Measurements from ENCODE around the gene MAJIN. TPM values are rescaled to one million over a fixed set of nuclear protein-coding genes. Genes with fewer than 3 reads are reported as not detected.

Gene MAJIN
- polyA plus RNA-seq, 1 of the 3 experiments (the other 2 are of a cell fraction) = not detected

DNA sequence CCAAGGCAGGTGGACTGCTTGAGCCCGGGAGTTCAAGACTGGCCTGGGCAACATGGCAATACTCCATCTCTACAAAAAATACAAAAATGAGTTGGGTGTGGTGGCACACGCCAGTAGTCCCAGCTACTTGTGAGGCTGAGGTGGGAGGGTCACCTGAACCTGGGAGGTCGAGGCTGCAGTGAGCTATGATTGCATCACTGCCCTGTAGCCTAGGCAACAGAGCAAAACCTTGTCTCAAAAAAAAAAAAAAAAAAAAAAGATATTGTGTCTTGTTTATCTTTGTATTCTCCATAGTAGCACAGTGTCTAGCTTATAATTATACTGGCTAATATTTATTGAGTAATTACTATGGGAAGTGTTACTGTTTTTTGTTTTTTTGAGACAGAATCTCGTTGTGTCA lies 20.4 kb downstream of the MAJIN start:
- Histone ChIP-seq H3K9ac (no peak overlapping the region), H3K4me3 (ENCODE audit: low read depth in 2 of 2, low read length in 1 of 2) (no peak overlapping the region), H3K79me2 (ENCODE audit: insufficient read depth) (no peaks in the 10 kb centered on the region), H3K4me1 (ENCODE audit: control insufficient read depth in 1 of 2, insufficient read depth in 2 of 2, low read depth in 1 of 2, low read length in 1 of 2) (no peaks in the 10 kb centered on the region), H3K9me3 (no peaks in the 10 kb centered on the region), H3K27ac (ENCODE audit: low read depth in 2 of 2, low read length in 1 of 2) (no peak overlapping the region), H3K4me2 (no peak overlapping the region), H4K20me1 (ENCODE audit: insufficient read depth) (no peaks in the 10 kb centered on the region), H3K36me3 (replicated peaks in 1 of 2; ENCODE audit: control insufficient read depth in 1 of 2, insufficient read depth in 2 of 2, low read length in 1 of 2) (no peaks in the 10 kb centered on the region), H3K9me2 (no peaks in the 10 kb centered on the region), H3K27me3 (ENCODE audit: insufficient read depth) (peaks cover 7% of the 10 kb centered on the region), H3F3A (replicated peaks; ENCODE audit: insufficient read depth) (no peaks in the 10 kb centered on the region), H2AFZ (ENCODE audit: low read depth) (no peak overlapping the region)
- no peak for DNase-seq
- 38% methylated on average over 4 of the region's 4 CpGs for WGBS (ENCODE audit: low lambda C conversion rate)
- ChIA-PET CTCF (interaction anchor here (0.6 kb wide), 1 partner anchor 21 kb away, joined by 3 read pairs; no protein-coding TSS in a partner anchor), POLR2A (no interaction called here)
- TF ChIP-seq NRF1 (IDR thresholded peaks at IDR 0.05; ENCODE audit: low read depth, low read length) = no peak
- TF ChIP-seq SIN3A (IDR thresholded peaks at IDR 0.05; ENCODE audit: borderline replicate concordance, low read depth, low read length) = no peak
- TF ChIP-seq TEAD4 (IDR thresholded peaks at IDR 0.05; ENCODE audit: borderline replicate concordance, insufficient read depth) = no peak
- TF ChIP-seq JUND (IDR thresholded peaks at IDR 0.05) = no peak
- TF ChIP-seq, protein P1, sequence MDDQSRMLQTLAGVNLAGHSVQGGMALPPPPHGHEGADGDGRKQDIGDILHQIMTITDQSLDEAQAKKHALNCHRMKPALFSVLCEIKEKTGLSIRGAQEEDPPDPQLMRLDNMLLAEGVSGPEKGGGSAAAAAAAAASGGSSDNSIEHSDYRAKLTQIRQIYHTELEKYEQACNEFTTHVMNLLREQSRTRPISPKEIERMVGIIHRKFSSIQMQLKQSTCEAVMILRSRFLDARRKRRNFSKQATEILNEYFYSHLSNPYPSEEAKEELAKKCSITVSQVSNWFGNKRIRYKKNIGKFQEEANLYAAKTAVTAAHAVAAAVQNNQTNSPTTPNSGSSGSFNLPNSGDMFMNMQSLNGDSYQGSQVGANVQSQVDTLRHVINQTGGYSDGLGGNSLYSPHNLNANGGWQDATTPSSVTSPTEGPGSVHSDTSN (IDR thresholded peaks at IDR 0.05) = no peak
- TF ChIP-seq TCF12 (IDR thresholded peaks at IDR 0.05) = no peak
- TF ChIP-seq, protein P2, sequence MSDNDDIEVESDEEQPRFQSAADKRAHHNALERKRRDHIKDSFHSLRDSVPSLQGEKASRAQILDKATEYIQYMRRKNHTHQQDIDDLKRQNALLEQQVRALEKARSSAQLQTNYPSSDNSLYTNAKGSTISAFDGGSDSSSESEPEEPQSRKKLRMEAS (IDR thresholded peaks at IDR 0.05; ENCODE audit: low read depth) = no peak
- no peak for TF ChIP-seq RAD21 (IDR thresholded peaks at IDR 0.05; ENCODE audit: low read length)
- no peak for TF ChIP-seq GATA2 (CRISPR knock-in tag; IDR thresholded peaks at IDR 0.05)
- no peak for TF ChIP-seq FOSL2 (IDR thresholded peaks at IDR 0.05; ENCODE audit: borderline replicate concordance, low read depth)
- no peak for TF ChIP-seq YY1 (IDR thresholded peaks at IDR 0.05; ENCODE audit: low read depth)
- TF ChIP-seq, protein P3, sequence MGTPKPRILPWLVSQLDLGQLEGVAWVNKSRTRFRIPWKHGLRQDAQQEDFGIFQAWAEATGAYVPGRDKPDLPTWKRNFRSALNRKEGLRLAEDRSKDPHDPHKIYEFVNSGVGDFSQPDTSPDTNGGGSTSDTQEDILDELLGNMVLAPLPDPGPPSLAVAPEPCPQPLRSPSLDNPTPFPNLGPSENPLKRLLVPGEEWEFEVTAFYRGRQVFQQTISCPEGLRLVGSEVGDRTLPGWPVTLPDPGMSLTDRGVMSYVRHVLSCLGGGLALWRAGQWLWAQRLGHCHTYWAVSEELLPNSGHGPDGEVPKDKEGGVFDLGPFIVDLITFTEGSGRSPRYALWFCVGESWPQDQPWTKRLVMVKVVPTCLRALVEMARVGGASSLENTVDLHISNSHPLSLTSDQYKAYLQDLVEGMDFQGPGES (IDR thresholded peaks at IDR 0.05; ENCODE audit: low read depth, low read length) = no peak
- TF ChIP-seq EZH2phosphoT487 (IDR thresholded peaks at IDR 0.05; ENCODE audit: borderline replicate concordance, low read depth) = no peak
- TF ChIP-seq, protein P4, sequence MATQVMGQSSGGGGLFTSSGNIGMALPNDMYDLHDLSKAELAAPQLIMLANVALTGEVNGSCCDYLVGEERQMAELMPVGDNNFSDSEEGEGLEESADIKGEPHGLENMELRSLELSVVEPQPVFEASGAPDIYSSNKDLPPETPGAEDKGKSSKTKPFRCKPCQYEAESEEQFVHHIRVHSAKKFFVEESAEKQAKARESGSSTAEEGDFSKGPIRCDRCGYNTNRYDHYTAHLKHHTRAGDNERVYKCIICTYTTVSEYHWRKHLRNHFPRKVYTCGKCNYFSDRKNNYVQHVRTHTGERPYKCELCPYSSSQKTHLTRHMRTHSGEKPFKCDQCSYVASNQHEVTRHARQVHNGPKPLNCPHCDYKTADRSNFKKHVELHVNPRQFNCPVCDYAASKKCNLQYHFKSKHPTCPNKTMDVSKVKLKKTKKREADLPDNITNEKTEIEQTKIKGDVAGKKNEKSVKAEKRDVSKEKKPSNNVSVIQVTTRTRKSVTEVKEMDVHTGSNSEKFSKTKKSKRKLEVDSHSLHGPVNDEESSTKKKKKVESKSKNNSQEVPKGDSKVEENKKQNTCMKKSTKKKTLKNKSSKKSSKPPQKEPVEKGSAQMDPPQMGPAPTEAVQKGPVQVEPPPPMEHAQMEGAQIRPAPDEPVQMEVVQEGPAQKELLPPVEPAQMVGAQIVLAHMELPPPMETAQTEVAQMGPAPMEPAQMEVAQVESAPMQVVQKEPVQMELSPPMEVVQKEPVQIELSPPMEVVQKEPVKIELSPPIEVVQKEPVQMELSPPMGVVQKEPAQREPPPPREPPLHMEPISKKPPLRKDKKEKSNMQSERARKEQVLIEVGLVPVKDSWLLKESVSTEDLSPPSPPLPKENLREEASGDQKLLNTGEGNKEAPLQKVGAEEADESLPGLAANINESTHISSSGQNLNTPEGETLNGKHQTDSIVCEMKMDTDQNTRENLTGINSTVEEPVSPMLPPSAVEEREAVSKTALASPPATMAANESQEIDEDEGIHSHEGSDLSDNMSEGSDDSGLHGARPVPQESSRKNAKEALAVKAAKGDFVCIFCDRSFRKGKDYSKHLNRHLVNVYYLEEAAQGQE (IDR thresholded peaks at IDR 0.05; ENCODE audit: low read depth, low read length) = no peak
- TF ChIP-seq NFIC (IDR thresholded peaks at IDR 0.05; ENCODE audit: borderline replicate concordance) = no peak
- TF ChIP-seq, protein P5, sequence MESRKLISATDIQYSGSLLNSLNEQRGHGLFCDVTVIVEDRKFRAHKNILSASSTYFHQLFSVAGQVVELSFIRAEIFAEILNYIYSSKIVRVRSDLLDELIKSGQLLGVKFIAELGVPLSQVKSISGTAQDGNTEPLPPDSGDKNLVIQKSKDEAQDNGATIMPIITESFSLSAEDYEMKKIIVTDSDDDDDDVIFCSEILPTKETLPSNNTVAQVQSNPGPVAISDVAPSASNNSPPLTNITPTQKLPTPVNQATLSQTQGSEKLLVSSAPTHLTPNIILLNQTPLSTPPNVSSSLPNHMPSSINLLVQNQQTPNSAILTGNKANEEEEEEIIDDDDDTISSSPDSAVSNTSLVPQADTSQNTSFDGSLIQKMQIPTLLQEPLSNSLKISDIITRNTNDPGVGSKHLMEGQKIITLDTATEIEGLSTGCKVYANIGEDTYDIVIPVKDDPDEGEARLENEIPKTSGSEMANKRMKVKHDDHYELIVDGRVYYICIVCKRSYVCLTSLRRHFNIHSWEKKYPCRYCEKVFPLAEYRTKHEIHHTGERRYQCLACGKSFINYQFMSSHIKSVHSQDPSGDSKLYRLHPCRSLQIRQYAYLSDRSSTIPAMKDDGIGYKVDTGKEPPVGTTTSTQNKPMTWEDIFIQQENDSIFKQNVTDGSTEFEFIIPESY (IDR thresholded peaks at IDR 0.05; ENCODE audit: borderline replicate concordance, low read depth) = no peak

Measured in SK-N-SH (cell line).